Suprapubic skin (tissue), 4 donors: ENCODE results near the gene WIPF2. TPM values are rescaled to one million over a fixed set of nuclear protein-coding genes. Genes with fewer than 3 reads are reported as not detected.

ENCODE experiments used
- DNase-seq, 2 donors: peaks; one replicate each; pipeline ENCODE4 v3.0.0-alpha.2; 2019; ENCODE audit warnings: low spot score in 2 of 2
- H3K27ac ChIP-seq: fragments of 200-600 bp; sonication (generic); one replicate; pipeline ENCODE4 v1.5.1; 2019
- H3K27me3 ChIP-seq: fragments of 200-600 bp; sonication (generic); one replicate; pipeline ENCODE4 v1.5.1; 2019
- H3K36me3 ChIP-seq: fragments of 200-600 bp; sonication (generic); one replicate; pipeline ENCODE4 v1.5.1; 2019
- H3K4me1 ChIP-seq: fragments of 200-600 bp; sonication (generic); one replicate; pipeline ENCODE4 v1.5.1; 2019
- H3K4me3 ChIP-seq: fragments of 200-600 bp; sonication (generic); one replicate; pipeline ENCODE4 v1.5.1; 2019; ENCODE audit warnings: mild to moderate bottlenecking
- H3K9me3 ChIP-seq: fragments of 200-600 bp; sonication (generic); one replicate; pipeline ENCODE4 v1.5.1; 2019
- CTCF ChIP-seq, 2 donors: fragments of 200-600 bp in 1 of 2; fragments of 450-650 bp in 1 of 2; sonication (generic) in 1 of 2; IDR thresholded peaks; one replicate each; pipeline ENCODE4 v1.5.1; 2016 to 2019; ENCODE audit warnings: antibody characterized with exemption in 2 of 2, mild to moderate bottlenecking in 1 of 2, moderate library complexity in 1 of 2
- EP300 ChIP-seq: sonication (generic); formaldehyde crosslinking; IDR thresholded peaks from one replicate; pipeline ENCODE4 v1.6.1; 2017; ENCODE audit warnings: antibody characterized with exemption
- POLR2A ChIP-seq, 2 donors: fragments of 450-650 bp; IDR thresholded peaks; one replicate each; pipeline ENCODE4 v1.6.1; 2017; ENCODE audit warnings: antibody characterized with exemption in 2 of 2, mild to moderate bottlenecking in 2 of 2, moderate library complexity in 2 of 2
- POLR2AphosphoS5 ChIP-seq, 3 donors: sonication (generic); formaldehyde crosslinking; IDR thresholded peaks; one replicate each; pipeline ENCODE4 v1.6.1; 2017; ENCODE audit warnings: antibody characterized with exemption in 3 of 3
- WGBS: methylation state at CpG from one replicate; pipeline ENCODE4 v1.1.5; 2018; 5-methylcytosine and 5-hydroxymethylcytosine counted together
- total RNA-seq, 4 donors: library from RNA; depleted of rRNA; stranded (reverse); fragments of >200 nt; gene quantifications; one replicate each; pipeline ENCODE4 v1.1.0, GENCODE V29; 2016

WIPF2 gene
- total RNA-seq = 10 to 100 TPM; 18.2 to 25.5 (median 21.6) TPM

GRCh38 chr17:40218740-40219593 lies at the start of gene WIPF2:
TSS of gene WIPF2 (plus strand) at chr17:40219304. CDS start at chr17:40256460, 37,156 bp downstream.
- Histone ChIP-seq H3K27me3 (no peaks in the 10 kb centered on the region), H3K4me3 (peak within 1 kb of the TSS; percentile 62), H3K36me3 (no peaks in the 10 kb centered on the region), H3K9me3 (no peaks in the 10 kb centered on the region), H3K27ac (peak within 1 kb of the TSS; percentile 93), H3K4me1 (peaks cover 20% of the 10 kb centered on the region)
- peak; percentile 34 to 64 for TF ChIP-seq POLR2A (IDR thresholded peaks at IDR 0.05)
- TF ChIP-seq EP300 = peak; percentile 27
- TF ChIP-seq CTCF (IDR thresholded peaks at IDR 0.05) = peak; percentile 50 to 75
- TF ChIP-seq POLR2AphosphoS5 (IDR thresholded peaks at IDR 0.05) = peak in 2 of 3 donors; percentile 75 to 83
- WGBS = 2% methylated on average over 59 of the region's 59 CpGs
- DNase-seq = peak; percentile 98

- Histone ChIP-seq H3K9me3 (no peaks in the 10 kb centered on the region), H3K27ac (no peak overlapping the region), H3K36me3 (peaks cover 75% of the 10 kb centered on the region), H3K4me1 (peaks cover 7% of the 10 kb centered on the region), H3K4me3 (no peak overlapping the region), H3K27me3 (no peaks in the 10 kb centered on the region)
- WGBS = 93% methylated on average over 2 of the region's 2 CpGs
- DNase-seq = no peak
- TF ChIP-seq EP300 (no peak), CTCF (IDR thresholded peaks at IDR 0.05) (no peak)
Measured at GRCh38 chr17:40170325-40170724, 48.8 kb upstream of the WIPF2 start.

GRCh38 chr17:40171750-40172149 lies 47.4 kb upstream of the WIPF2 start:
- Histone ChIP-seq H3K36me3 (peaks cover 62% of the 10 kb centered on the region), H3K27ac (no peak overlapping the region), H3K4me3 (no peak overlapping the region), H3K4me1 (peaks cover 15% of the 10 kb centered on the region), H3K27me3 (no peaks in the 10 kb centered on the region), H3K9me3 (no peaks in the 10 kb centered on the region)
- DNase-seq = no peak
- no peak for TF ChIP-seq POLR2AphosphoS5 (IDR thresholded peaks at IDR 0.05)
- TF ChIP-seq POLR2A (IDR thresholded peaks at IDR 0.05) = no peak
- TF ChIP-seq CTCF (IDR thresholded peaks at IDR 0.05) = no peak
- TF ChIP-seq EP300 = no peak
- 79% methylated on average over 1 of the region's 1 CpG for WGBS

GRCh38 chr17:40173091-40173777 lies 45.9 kb upstream of the WIPF2 start:
- H3K27ac ChIP-seq = no peak overlapping the region
- WGBS = 94% methylated on average over 4 of the region's 4 CpGs
- H3K4me1 ChIP-seq = peaks cover 27% of the 10 kb centered on the region
- no peak for DNase-seq
- H3K36me3 ChIP-seq = peaks cover 48% of the 10 kb centered on the region
- no peak for TF ChIP-seq POLR2AphosphoS5 (IDR thresholded peaks at IDR 0.05)
- no peak for TF ChIP-seq POLR2A (IDR thresholded peaks at IDR 0.05)
- TF ChIP-seq EP300 = no peak
- TF ChIP-seq CTCF (IDR thresholded peaks at IDR 0.05) = no peak
- no peak overlapping the region for H3K4me3 ChIP-seq
- no peaks in the 10 kb centered on the region for H3K9me3 ChIP-seq
- no peaks in the 10 kb centered on the region for H3K27me3 ChIP-seq

- 71% methylated on average over 3 of the region's 3 CpGs for WGBS
- TF ChIP-seq EP300 (no peak), POLR2AphosphoS5 (IDR thresholded peaks at IDR 0.05) (no peak), POLR2A (IDR thresholded peaks at IDR 0.05) (no peak), CTCF (IDR thresholded peaks at IDR 0.05) (no peak)
- Histone ChIP-seq H3K27me3 (no peaks in the 10 kb centered on the region), H3K4me1 (peaks cover 23% of the 10 kb centered on the region), H3K4me3 (no peak overlapping the region), H3K9me3 (no peaks in the 10 kb centered on the region), H3K36me3 (peaks cover 47% of the 10 kb centered on the region), H3K27ac (no peak overlapping the region)
- no peak for DNase-seq
Measured at GRCh38 chr17:40173778-40174135, 45.3 kb upstream of the WIPF2 start.
